ENCODE measurements around the gene HOXB5.

HOXB5 gene

GRCh38 chr17:48570325-48571023, 23.1 kb downstream of the HOXB5 start:
- no peak for DNase-seq

GRCh38 chr17:48569674-48570324, 23.8 kb downstream of the HOXB5 start:
- DNase-seq = peak; percentile 40

GRCh38 chr17:48569240-48569582, 24.4 kb downstream of the HOXB5 start:
- DNase-seq = no peak

- no peak for DNase-seq
Observed at GRCh38 chr17:48568499-48569239, 24.9 kb downstream of the HOXB5 start.

- no peak for DNase-seq
Observed at GRCh38 chr17:48567646-48568354, 25.8 kb downstream of the HOXB5 start.

- DNase-seq = no peak
Observed at GRCh38 chr17:48567209-48567608, 26.4 kb downstream of the HOXB5 start.

- DNase-seq = no peak
Observed at GRCh38 chr17:48566717-48567116, 26.9 kb downstream of the HOXB5 start.

GRCh38 chr17:48565925-48566710, 27.5 kb downstream of the HOXB5 start:
- DNase-seq = no peak

GRCh38 chr17:48565022-48565554, 28.5 kb downstream of the HOXB5 start:
- no peak for DNase-seq

GRCh38 chr17:48564188-48565021, 29.2 kb downstream of the HOXB5 start:
- no peak for DNase-seq

- DNase-seq = no peak
Observed at GRCh38 chr17:48563867-48564187, 29.8 kb downstream of the HOXB5 start.

GRCh38 chr17:48563385-48563838, 30.2 kb downstream of the HOXB5 start:
- no peak for DNase-seq

GRCh38 chr17:48562934-48563333, 30.6 kb downstream of the HOXB5 start:
- no peak for DNase-seq

GRCh38 chr17:48561884-48562810, 31.4 kb downstream of the HOXB5 start:
- DNase-seq = no peak

GRCh38 chr17:48559840-48560817, 33.5 kb downstream of the HOXB5 start:
- DNase-seq = no peak

- no peak for DNase-seq
Observed at GRCh38 chr17:48559122-48559839, 34.3 kb downstream of the HOXB5 start.

GRCh38 chr17:48558831-48559121, 34.8 kb downstream of the HOXB5 start:
- no peak for DNase-seq

GRCh38 chr17:48558057-48558830, 35.3 kb downstream of the HOXB5 start:
- DNase-seq = no peak

Data from NCI-H2029 treated with DMSO at 0.1 percent for 48 hours (cell line).